PC-3 (cell line): ENCODE measurements around the gene ID1. TPM values are rescaled to one million over a fixed set of nuclear protein-coding genes. Genes with fewer than 3 reads are reported as not detected.

ENCODE experiments used
- ATAC-seq: fragments of 200-7000 bp; cut with Tn5 transposase; 2 replicates; pipeline ENCODE4 v1.9.1; 2020; ENCODE audit warnings: mild to moderate bottlenecking, moderate library complexity
- Bru-seq: library from RNA; stranded (reverse); fragments of 400-500 nt; gene quantifications from one replicate; lab custom pipeline; 2021; lab: Mats Ljungman, UMichigan
- BruChase-seq, 2 experiments: library from RNA; stranded (reverse); fragments of 400-500 nt; gene quantifications; one replicate each; lab custom pipeline; 2021; lab: Mats Ljungman, UMichigan
- BruUV-seq: library from RNA; stranded (reverse); fragments of 400-500 nt; replicated peaks from 2 replicates; lab custom pipeline; 2021; lab: Mats Ljungman, UMichigan
- CTCF ChIA-PET: fragments of 300-600 bp; sonication (Branson Sonifier 250); formaldehyde crosslinking; loops from one replicate; lab custom pipeline; 2022; ENCODE audit warnings: antibody characterized with exemption; lab: Charles Lee
- POLR2A ChIA-PET: fragments of 300-600 bp; sonication (Branson Sonifier 250); formaldehyde crosslinking; loops from one replicate; lab custom pipeline; 2022; ENCODE audit warnings: antibody characterized with exemption; ENCODE audit not compliant: unreplicated experiment; lab: Charles Lee
- DNase-seq: peaks from one replicate; pipeline ENCODE4 v3.0.0-alpha.2; 2015
- H2AFZ ChIP-seq: fragments of 300-600 bp; sonication (generic); 2 replicates; pipeline ENCODE4 v1.6.0; 2016; ENCODE audit warnings: antibody characterized with exemption, low read length
- H3F3A ChIP-seq: fragments of 300-600 bp; sonication (generic); one replicate; pipeline ENCODE4 v1.6.0; 2017; ENCODE audit warnings: antibody characterized with exemption, low read length, control low read depth, mild to moderate bottlenecking; ENCODE audit not compliant: unreplicated experiment
- H3K27ac ChIP-seq: fragments of 300-600 bp; sonication (generic); 2 replicates; pipeline ENCODE4 v1.5.1; 2016; ENCODE audit warnings: mild to moderate bottlenecking, low read length
- H3K27me3 ChIP-seq: fragments of 300-600 bp; sonication (generic); 2 replicates; pipeline ENCODE4 v1.6.1; 2016; ENCODE audit warnings: low read length, mixed read lengths
- H3K36me3 ChIP-seq: fragments of 300-600 bp; sonication (generic); 2 replicates; pipeline ENCODE4 v1.6.1; 2016; ENCODE audit warnings: low read depth, mixed run types, low read length, mixed read lengths
- H3K4me1 ChIP-seq: fragments of 300-600 bp; sonication (generic); 2 replicates; pipeline ENCODE4 v1.5.1; 2016; ENCODE audit warnings: low read length; ENCODE audit not compliant: insufficient read depth
- H3K4me2 ChIP-seq: fragments of 300-600 bp; sonication (generic); 2 replicates; pipeline ENCODE4 v1.6.0; 2016; ENCODE audit warnings: low read length
- H3K4me3 ChIP-seq: fragments of 300-600 bp; sonication (generic); 2 replicates; pipeline ENCODE4 v1.5.1; 2016; ENCODE audit warnings: mild to moderate bottlenecking, low read length, mixed read lengths
- H3K79me2 ChIP-seq: fragments of 300-600 bp; sonication (generic); 2 replicates; pipeline ENCODE4 v1.6.1; 2017; ENCODE audit warnings: low read length, mixed read lengths
- H3K9ac ChIP-seq: fragments of 300-600 bp; sonication (generic); 2 replicates; pipeline ENCODE4 v1.6.0; 2016; ENCODE audit warnings: mild to moderate bottlenecking, low read length
- H3K9me2 ChIP-seq: fragments of 300-600 bp; sonication (generic); replicated peaks from 2 replicates; pipeline ENCODE4 v1.6.1; 2016; ENCODE audit warnings: mixed run types, low read length, mixed read lengths
- H3K9me3 ChIP-seq: fragments of 300-600 bp; sonication (generic); 2 replicates; pipeline ENCODE4 v1.6.1; 2016; ENCODE audit warnings: low read length, mixed read lengths
- H4K20me1 ChIP-seq: fragments of 300-600 bp; sonication (generic); 2 replicates; pipeline ENCODE4 v1.6.1; 2016; ENCODE audit warnings: low read length, mixed read lengths
- CTCF ChIP-seq: fragments of 300-600 bp; sonication (generic); conservative IDR thresholded peaks from 2 replicates; pipeline ENCODE4 v1.5.1; 2017; ENCODE audit warnings: antibody characterized with exemption, low read depth, mild to moderate bottlenecking, low read length
- EZH2 ChIP-seq: fragments of 300-600 bp; sonication (generic); IDR thresholded peaks from one replicate; pipeline ENCODE4 v1.6.1; 2017; ENCODE audit warnings: antibody characterized with exemption, mild to moderate bottlenecking, low read length; ENCODE audit not compliant: unreplicated experiment
- EZH2phosphoT487 ChIP-seq: fragments of 300-600 bp; sonication (generic); IDR thresholded peaks from 2 replicates; pipeline ENCODE4 v1.6.1; 2018; ENCODE audit warnings: mild to moderate bottlenecking, antibody characterized with exemption, low read length, borderline replicate concordance
- intact Hi-C: fragments of 100-400 bp; cut with micrococcal nuclease; formaldehyde crosslinking; loops from 2 replicates; pipeline ENCODE4 v1.9.0; 2023
- long read RNA-seq: library from polyadenylated mRNA; unstranded; transcript quantifications from one replicate; pipeline ENCODE4 v2.0.0, GENCODE V29; 2021; ENCODE audit not compliant: unreplicated experiment
- total RNA-seq: library from RNA; depleted of rRNA; stranded (reverse); fragments of >200 nt; gene quantifications from 2 replicates; pipeline ENCODE4 v1.2.3, GENCODE V29; 2014; rRNA removed

Gene ID1, protein sequence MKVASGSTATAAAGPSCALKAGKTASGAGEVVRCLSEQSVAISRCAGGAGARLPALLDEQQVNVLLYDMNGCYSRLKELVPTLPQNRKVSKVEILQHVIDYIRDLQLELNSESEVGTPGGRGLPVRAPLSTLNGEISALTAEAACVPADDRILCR
- total RNA-seq (774 and 872 TPM in 2 replicates), Bru-seq, nascent RNA (percentile 100 among the genes with signal in this experiment), BruChase-seq, experiment 1, labeled RNA remaining after a 6-hour chase (percentile 88 among the genes with signal in this experiment), BruChase-seq, experiment 2, labeled RNA remaining after a 2-hour chase (percentile 99 among the genes with signal in this experiment)
- long read RNA-seq, transcript ID1-202 (2 exons, 994 nt), result minor isoform, 29 of 90 reads
- long read RNA-seq, transcript ID1-201 (1 exons, 1,233 nt), result major isoform, 61 of 90 reads
- long read RNA-seq, partial matches to known transcripts, result 0 of 90 reads
- long read RNA-seq, other reads (novel, unspliced or antisense), result 0 of 90 reads

DNA sequence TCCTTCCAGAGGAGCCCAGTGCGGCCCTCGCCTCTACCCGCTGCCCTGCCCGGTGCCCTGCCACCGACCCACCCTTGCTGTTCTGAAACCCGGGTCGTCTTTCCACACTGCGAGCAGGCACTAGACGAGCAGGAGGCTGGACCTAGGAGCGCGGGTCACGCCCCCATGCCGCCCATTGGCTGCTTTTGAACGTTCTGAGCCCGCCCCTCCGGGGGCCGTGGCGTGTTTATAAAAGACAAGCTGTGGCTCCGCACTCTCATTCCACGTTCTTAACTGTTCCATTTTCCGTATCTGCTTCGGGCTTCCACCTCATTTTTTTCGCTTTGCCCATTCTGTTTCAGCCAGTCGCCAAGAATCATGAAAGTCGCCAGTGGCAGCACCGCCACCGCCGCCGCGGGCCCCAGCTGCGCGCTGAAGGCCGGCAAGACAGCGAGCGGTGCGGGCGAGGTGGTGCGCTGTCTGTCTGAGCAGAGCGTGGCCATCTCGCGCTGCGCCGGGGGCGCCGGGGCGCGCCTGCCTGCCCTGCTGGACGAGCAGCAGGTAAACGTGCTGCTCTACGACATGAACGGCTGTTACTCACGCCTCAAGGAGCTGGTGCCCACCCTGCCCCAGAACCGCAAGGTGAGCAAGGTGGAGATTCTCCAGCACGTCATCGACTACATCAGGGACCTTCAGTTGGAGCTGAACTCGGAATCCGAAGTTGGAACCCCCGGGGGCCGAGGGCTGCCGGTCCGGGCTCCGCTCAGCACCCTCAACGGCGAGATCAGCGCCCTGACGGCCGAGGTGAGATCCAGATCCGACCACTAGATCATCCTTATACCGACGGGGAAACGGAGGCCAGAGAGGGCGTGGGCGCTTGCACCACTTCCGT lies at the start of gene ID1:
Gene ID1, plus strand, starts transcription at position 259 of the 871 bp plus-strand sequence. Its CDS starts 99 bp downstream, at position 358.
- Histone ChIP-seq H3K4me1 (peaks cover 57% of the 10 kb centered on the region), H3K9me2 (no peaks in the 10 kb centered on the region), H2AFZ (peak within 1 kb of the TSS; percentile 53; the same call in 1 of the 2 replicates), H3K4me2 (peak within 1 kb of the TSS; percentile 83), H3K36me3 (0 out of 2 replicates have a peak, but pooled peaks cover 6% of the 10 kb centered on the region), H3K79me2 (peaks cover 33% of the 10 kb centered on the region), H3K27ac (peak within 1 kb of the TSS; percentile 69), H3K4me3 (peak within 1 kb of the TSS; percentile 97), H4K20me1 (peaks cover 17% of the 10 kb centered on the region), H3K9me3 (no peaks in the 10 kb centered on the region), H3F3A (peaks cover 15% of the 10 kb centered on the region), H3K27me3 (no peaks in the 10 kb centered on the region), H3K9ac (peak within 1 kb of the TSS; percentile 90)
- no peak for TF ChIP-seq EZH2
- TF ChIP-seq CTCF, result no peak
- no peak for TF ChIP-seq EZH2phosphoT487
- POLR2A ChIA-PET, result interaction anchor here (0.6 to 3.7 kb wide), 11 partner anchors 12 to 335 kb away, joined by 3 to 34 read pairs (median 4); no protein-coding TSS in a partner anchor
- ATAC-seq (peak; percentile 49), DNase-seq (peak; percentile 97)
- CTCF ChIA-PET, result interaction anchor here (0.6 to 2.3 kb wide), 6 partner anchors 12 to 45 kb away, joined by 3 to 10 read pairs (median 4); no protein-coding TSS in a partner anchor
- TSS peak; percentile 73 for BruUV-seq
- intact Hi-C loops, result no loop called here

DNA sequence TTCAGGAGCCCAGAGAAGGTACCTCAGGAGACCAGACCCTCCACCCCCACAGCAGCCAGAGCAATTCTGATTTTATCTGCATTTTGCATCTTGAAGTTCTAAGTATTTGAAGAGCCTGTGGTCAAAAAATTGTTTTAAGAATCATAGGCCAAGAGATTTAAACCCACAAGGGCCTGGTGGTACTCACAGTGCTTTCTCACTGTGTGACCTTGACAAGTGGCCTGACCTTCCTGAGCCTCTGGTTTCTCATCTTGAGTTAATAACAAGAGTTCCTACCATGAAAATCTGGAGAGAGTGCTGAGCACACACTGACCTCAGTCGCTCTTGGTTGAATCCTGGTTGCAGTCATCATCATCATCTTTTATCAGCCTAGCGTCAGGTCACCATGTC lies 45.4 kb upstream of the ID1 start:
- Histone ChIP-seq H3K4me3 (no peak overlapping the region), H3K36me3 (peaks cover 47% of the 10 kb centered on the region), H3K4me1 (peaks cover 39% of the 10 kb centered on the region), H4K20me1 (no peaks in the 10 kb centered on the region), H3K9ac (peak overlapping the region; percentile 67; the same call in 1 of the 2 replicates), H3K9me2 (no peaks in the 10 kb centered on the region), H3K27ac (peak overlapping the region; percentile 95), H3K4me2 (peak overlapping the region; percentile 62; the same call in 1 of the 2 replicates), H3K79me2 (no peaks in the 10 kb centered on the region), H3K9me3 (no peaks in the 10 kb centered on the region), H2AFZ (no peak overlapping the region), H3K27me3 (no peaks in the 10 kb centered on the region), H3F3A (peaks cover 13% of the 10 kb centered on the region)
- CTCF ChIA-PET, result interaction anchor here (0.5 to 4.1 kb wide), 6 partner anchors 9 to 61 kb away, joined by 3 to 118 read pairs (median 7); partner anchors contain the start of gene ID1
- no peak for DNase-seq
- no peak for ATAC-seq
- intact Hi-C loops, result loop anchor here (5.0 kb wide), 1 partner anchor 163 kb away; the partner anchor contains the start of gene BCL2L1
- POLR2A ChIA-PET, result interaction anchor here (0.5 to 0.7 kb wide), 2 partner anchors 45 to 169 kb away, joined by 3 to 5 read pairs; partner anchors contain the start of gene ID1
- no TSS peak for BruUV-seq
- no peak for TF ChIP-seq CTCF
- no peak for TF ChIP-seq EZH2
- no peak for TF ChIP-seq EZH2phosphoT487
